GM21576 (cell line): ENCODE data around the gene SLC6A3.
"Not testable (repeated sequence)": the region's sequence is repeated elsewhere in the genome, so short reads cannot be mapped to it uniquely, and the experiment has no call there.

Experiments used
- ATAC-seq: cut with Tn5 transposase; IDR thresholded peaks from one replicate; pipeline ENCODE4 v1.9.1; 2021; ENCODE audit warnings: mild to moderate bottlenecking, moderate library complexity; ENCODE audit not compliant: unreplicated experiment

The SLC6A3 gene

GRCh38 chr5:1465117-1465516 lies 19.9 kb upstream of the SLC6A3 start:
- no peak for ATAC-seq

GRCh38 chr5:1464511-1464910 lies 19.3 kb upstream of the SLC6A3 start:
- no peak for ATAC-seq

GRCh38 chr5:1464096-1464446 lies 18.8 kb upstream of the SLC6A3 start:
- ATAC-seq: no peak

GRCh38 chr5:1463326-1464095 lies 18.3 kb upstream of the SLC6A3 start:
- no peak for ATAC-seq

GRCh38 chr5:1462358-1462757 lies 17.1 kb upstream of the SLC6A3 start:
- no peak for ATAC-seq

- ATAC-seq: no peak
Measured at GRCh38 chr5:1461396-1461795, 16.2 kb upstream of the SLC6A3 start.

- ATAC-seq: no peak
Measured at GRCh38 chr5:1460054-1460682, 14.9 kb upstream of the SLC6A3 start.

GRCh38 chr5:1459435-1459834 lies 14.2 kb upstream of the SLC6A3 start:
- not testable (repeated sequence) for ATAC-seq

GRCh38 chr5:1456110-1456881 lies 11.1 kb upstream of the SLC6A3 start:
- not testable (repeated sequence) for ATAC-seq

GRCh38 chr5:1453613-1454012 lies 8.4 kb upstream of the SLC6A3 start:
- no peak for ATAC-seq

- ATAC-seq: no peak
Measured at GRCh38 chr5:1449081-1449630, 3.9 kb upstream of the SLC6A3 start.

GRCh38 chr5:1448511-1449011 lies 3.3 kb upstream of the SLC6A3 start:
- no peak for ATAC-seq

GRCh38 chr5:1447671-1448361 lies 2.6 kb upstream of the SLC6A3 start:
- no peak for ATAC-seq

- no peak for ATAC-seq
Measured at GRCh38 chr5:1446602-1447343, 1.5 kb upstream of the SLC6A3 start.

- no peak for ATAC-seq
Measured at GRCh38 chr5:1445689-1446601, 705 bp upstream of the SLC6A3 start.

- no peak for ATAC-seq
Measured at GRCh38 chr5:1444361-1445189, 665 bp downstream of the SLC6A3 start.

GRCh38 chr5:1443991-1444360 lies 1.3 kb downstream of the SLC6A3 start:
- ATAC-seq: no peak

- no peak for ATAC-seq
Measured at GRCh38 chr5:1443171-1443570, 2.1 kb downstream of the SLC6A3 start.
